Natural killer cell (primary cell): ENCODE measurements around the gene ALG14. TPM values are rescaled to one million over a fixed set of nuclear protein-coding genes. Genes with fewer than 3 reads are reported as not detected.

Experiments used
- ATAC-seq, 3 donors: fragments of 150-1000 bp in 2 of 3; fragments of 200-7000 bp in 1 of 3; cut with Tn5 transposase; 1 replicate in 1 of 3; 2 replicates in 2 of 3; pipeline ENCODE4 v1.10.0; 2021; ENCODE audit warnings: mild to moderate bottlenecking in 2 of 3, moderate library complexity in 2 of 3
- DNase-seq, 2 donors: peaks; one replicate each; pipeline versions ENCODE4 v3.0.0 to v3.0.0-alpha.2; 2013 to 2021; ENCODE audit warnings: mixed read lengths in 1 of 2
- H3K27ac ChIP-seq: one replicate; pipeline ENCODE4 v1.5.1; 2013; ENCODE audit warnings: mild to moderate bottlenecking, low read length
- H3K27me3 ChIP-seq: one replicate; pipeline ENCODE4 v1.6.1; 2013; ENCODE audit warnings: low read length; ENCODE audit not compliant: control insufficient read depth, insufficient read depth
- H3K36me3 ChIP-seq: one replicate; pipeline ENCODE4 v1.6.1; 2013; ENCODE audit warnings: low read length; ENCODE audit not compliant: control insufficient read depth, insufficient read depth
- H3K4me1 ChIP-seq: one replicate; pipeline ENCODE4 v1.6.1; 2013; ENCODE audit warnings: low read length; ENCODE audit not compliant: control insufficient read depth, insufficient read depth
- H3K4me3 ChIP-seq: one replicate; pipeline ENCODE4 v1.5.1; 2013; ENCODE audit warnings: low read length
- H3K9me3 ChIP-seq: one replicate; pipeline ENCODE4 v1.6.1; 2013; ENCODE audit warnings: low read length; ENCODE audit not compliant: control insufficient read depth, insufficient read depth
- H3K27ac Mint-ChIP-seq, 2 donors: one replicate each; pipeline ENCODE4 v1.8.0; 2022; ENCODE audit warnings: mild to moderate bottlenecking in 2 of 2, mixed read lengths in 2 of 2, moderate library complexity in 1 of 2
- H3K27me3 Mint-ChIP-seq, 2 donors: one replicate each; pipeline ENCODE4 v1.8.0; 2022; ENCODE audit warnings: low read depth in 2 of 2, mixed read lengths in 2 of 2
- H3K36me3 Mint-ChIP-seq: one replicate; pipeline ENCODE4 v1.8.0; 2022; ENCODE audit warnings: mixed read lengths
- H3K4me1 Mint-ChIP-seq, 2 donors: one replicate each; pipeline ENCODE4 v1.8.0; 2022; ENCODE audit warnings: mixed read lengths in 2 of 2
- H3K4me3 Mint-ChIP-seq: one replicate; pipeline ENCODE4 v1.8.0; 2022; ENCODE audit warnings: mild to moderate bottlenecking, moderate library complexity, mixed read lengths
- H3K9me3 Mint-ChIP-seq, 2 donors: one replicate each; pipeline ENCODE4 v1.8.0; 2022; ENCODE audit warnings: mixed read lengths in 2 of 2
- WGBS: methylation state at CpG from one replicate; pipeline ENCODE4 v1.1.7; 2013; ENCODE audit warnings: missing lambda C conversion rate; ENCODE audit not compliant: insufficient coverage; 5-methylcytosine and 5-hydroxymethylcytosine counted together
- intact Hi-C: fragments of 100-400 bp; cut with micrococcal nuclease; formaldehyde crosslinking; loops from one replicate; pipeline ENCODE4 v1.14.2; 2022
- total RNA-seq, 4 donors: library from RNA; stranded (reverse); fragments of 120-200 nt in 1 of 4; gene quantifications; one replicate each; pipeline versions ENCODE4 v1.2.3 to v1.2.4, GENCODE V29; 2013 to 2022
- TF ChIP-seq, protein P1 (sequence below): fragments of 200-600 bp; IDR thresholded peaks from one replicate; pipeline ENCODE4 v1.8.0; 2022; ENCODE audit warnings: antibody characterized with exemption

Gene ALG14
- total RNA-seq, 3 donors from 2014 or later (not counting 1 experiment from before 2014, with no cell fraction given): 0.48 to 2.3 (median 1.1) TPM

- intact Hi-C loops: no loop called here
- TF ChIP-seq, protein P1, sequence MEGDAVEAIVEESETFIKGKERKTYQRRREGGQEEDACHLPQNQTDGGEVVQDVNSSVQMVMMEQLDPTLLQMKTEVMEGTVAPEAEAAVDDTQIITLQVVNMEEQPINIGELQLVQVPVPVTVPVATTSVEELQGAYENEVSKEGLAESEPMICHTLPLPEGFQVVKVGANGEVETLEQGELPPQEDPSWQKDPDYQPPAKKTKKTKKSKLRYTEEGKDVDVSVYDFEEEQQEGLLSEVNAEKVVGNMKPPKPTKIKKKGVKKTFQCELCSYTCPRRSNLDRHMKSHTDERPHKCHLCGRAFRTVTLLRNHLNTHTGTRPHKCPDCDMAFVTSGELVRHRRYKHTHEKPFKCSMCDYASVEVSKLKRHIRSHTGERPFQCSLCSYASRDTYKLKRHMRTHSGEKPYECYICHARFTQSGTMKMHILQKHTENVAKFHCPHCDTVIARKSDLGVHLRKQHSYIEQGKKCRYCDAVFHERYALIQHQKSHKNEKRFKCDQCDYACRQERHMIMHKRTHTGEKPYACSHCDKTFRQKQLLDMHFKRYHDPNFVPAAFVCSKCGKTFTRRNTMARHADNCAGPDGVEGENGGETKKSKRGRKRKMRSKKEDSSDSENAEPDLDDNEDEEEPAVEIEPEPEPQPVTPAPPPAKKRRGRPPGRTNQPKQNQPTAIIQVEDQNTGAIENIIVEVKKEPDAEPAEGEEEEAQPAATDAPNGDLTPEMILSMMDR: no peak
- H3K9me3 ChIP-seq: no peaks in the 10 kb centered on the region
- Mint-ChIP-seq H3K27ac (no peak overlapping the region), H3K27me3 (no peaks in the 10 kb centered on the region), H3K9me3 (no peaks in the 10 kb centered on the region), H3K36me3 (no peaks in the 10 kb centered on the region), H3K4me1 (no peaks in the 10 kb centered on the region), H3K4me3 (no peak overlapping the region)
- no peaks in the 10 kb centered on the region for H3K27me3 ChIP-seq
- ATAC-seq (no peak), DNase-seq (no peak)
- H3K4me3 ChIP-seq: no peak overlapping the region
- H3K4me1 ChIP-seq: no peaks in the 10 kb centered on the region
- WGBS: 84% methylated on average over 11 of the region's 12 CpGs
- H3K27ac ChIP-seq: no peak overlapping the region
- no peaks in the 10 kb centered on the region for H3K36me3 ChIP-seq
Measured at GRCh38 chr1:95039360-95040031, 33.3 kb downstream of the ALG14 start.

DNA sequence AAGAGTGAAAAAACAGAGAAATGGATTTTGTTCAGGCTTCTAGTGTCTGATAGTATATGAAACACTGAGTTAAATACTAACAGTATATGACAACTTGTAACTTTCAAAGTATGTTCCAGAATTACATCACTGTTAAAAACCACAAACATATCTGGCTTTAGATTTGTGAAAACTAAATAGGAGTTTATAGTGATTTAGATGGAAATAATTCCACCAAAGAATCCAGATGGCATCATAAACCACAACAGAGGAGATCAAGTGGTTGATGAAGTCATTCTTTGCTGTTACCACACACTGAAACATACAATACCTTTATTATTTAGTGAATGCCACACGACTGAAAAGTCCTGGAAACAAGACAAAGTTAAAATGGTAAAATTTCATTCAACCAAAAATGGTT, 37.2 kb downstream of the ALG14 start:
- H3K36me3 Mint-ChIP-seq: no peaks in the 10 kb centered on the region
- no peak overlapping the region for H3K4me3 Mint-ChIP-seq
- H3K4me1 Mint-ChIP-seq: no peaks in the 10 kb centered on the region
- Histone ChIP-seq H3K27ac (no peak overlapping the region), H3K4me1 (no peaks in the 10 kb centered on the region), H3K27me3 (no peaks in the 10 kb centered on the region), H3K9me3 (no peaks in the 10 kb centered on the region), H3K36me3 (no peaks in the 10 kb centered on the region), H3K4me3 (no peak overlapping the region)
- no peak overlapping the region for H3K27ac Mint-ChIP-seq
- TF ChIP-seq, protein P1: no peak
- intact Hi-C loops: no loop called here
- no CpG with 5 or more reads among the region's 1 CpG for WGBS
- no peak for ATAC-seq
- H3K9me3 Mint-ChIP-seq: no peaks in the 10 kb centered on the region
- no peaks in the 10 kb centered on the region for H3K27me3 Mint-ChIP-seq
- DNase-seq: no peak

GRCh38 chr1:95034506-95034905, 38.2 kb downstream of the ALG14 start:
- H3K9me3 Mint-ChIP-seq: no peaks in the 10 kb centered on the region
- no peaks in the 10 kb centered on the region for H3K36me3 Mint-ChIP-seq
- ATAC-seq (no peak), DNase-seq (no peak)
- 87% methylated on average over 1 of the region's 1 CpG for WGBS
- Histone ChIP-seq H3K4me1 (no peaks in the 10 kb centered on the region), H3K36me3 (no peaks in the 10 kb centered on the region), H3K4me3 (no peak overlapping the region), H3K9me3 (no peaks in the 10 kb centered on the region), H3K27ac (no peak overlapping the region), H3K27me3 (no peaks in the 10 kb centered on the region)
- H3K4me1 Mint-ChIP-seq: no peaks in the 10 kb centered on the region
- no peak overlapping the region for H3K27ac Mint-ChIP-seq
- TF ChIP-seq, protein P1: no peak
- H3K4me3 Mint-ChIP-seq: no peak overlapping the region
- H3K27me3 Mint-ChIP-seq: no peaks in the 10 kb centered on the region
- intact Hi-C loops: no loop called here

DNA sequence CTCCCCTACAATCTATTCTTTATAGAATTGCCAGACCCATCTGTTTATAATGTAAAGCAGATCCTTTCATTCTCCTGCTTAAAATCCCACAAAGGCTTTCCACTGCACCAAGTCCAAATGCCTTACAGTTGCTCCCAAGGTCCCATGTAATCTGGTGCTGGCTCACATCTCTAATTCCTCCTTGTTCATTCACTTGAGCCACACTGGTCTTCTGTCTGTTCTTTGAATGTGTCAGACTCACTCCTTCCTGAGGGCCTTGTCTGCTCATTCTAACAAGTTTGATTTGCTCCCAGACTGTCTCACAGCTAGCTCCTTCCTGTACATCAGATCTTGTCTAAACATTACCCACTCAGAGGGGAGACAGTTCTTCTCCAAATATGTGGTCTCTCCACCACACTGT, 38.9 kb downstream of the ALG14 start:
- Mint-ChIP-seq H3K4me1 (no peaks in the 10 kb centered on the region), H3K36me3 (no peaks in the 10 kb centered on the region), H3K27ac (no peak overlapping the region), H3K27me3 (no peaks in the 10 kb centered on the region), H3K4me3 (no peak overlapping the region), H3K9me3 (peaks cover 0 to 4% of the 10 kb centered on the region in 2 donors)
- no peak for DNase-seq
- Histone ChIP-seq H3K4me3 (no peak overlapping the region), H3K27ac (no peak overlapping the region), H3K36me3 (no peaks in the 10 kb centered on the region), H3K27me3 (no peaks in the 10 kb centered on the region), H3K4me1 (no peaks in the 10 kb centered on the region), H3K9me3 (no peaks in the 10 kb centered on the region)
- intact Hi-C loops: no loop called here
- TF ChIP-seq, protein P1: no peak
- ATAC-seq: peak in 1 of 3 donors; percentile 15
